Tibial artery (tissue), 4 donors: ENCODE results near the gene UMODL1.
A peak's percentile ranks its signal among the peaks of the same experiment; 100 is the strongest.

ENCODE experiments used
- DNase-seq, 2 donors: peaks; one replicate each; pipeline ENCODE4 v3.0.0-alpha.2; 2019
- H3K27ac ChIP-seq, 2 donors: fragments of 200-600 bp; sonication (generic) in 1 of 2; 1 replicate in 1 of 2; 2 replicates in 1 of 2; pipeline ENCODE4 v1.5.1; 2018 to 2019; ENCODE audit warnings: mild to moderate bottlenecking in 1 of 2
- H3K27me3 ChIP-seq, 2 donors: fragments of 200-600 bp; sonication (generic) in 1 of 2; one replicate each; pipeline versions ENCODE4 v1.5.1 to v1.6.0; 2016 to 2019
- H3K36me3 ChIP-seq, 3 donors: fragments of 200-600 bp; sonication (generic) in 2 of 3; one replicate each; pipeline ENCODE4 v1.5.1; 2016 to 2019; ENCODE audit warnings: mild to moderate bottlenecking in 2 of 3
- H3K4me1 ChIP-seq, 4 donors: fragments of 200-600 bp; sonication (generic) in 2 of 4; 1 replicate in 3 of 4; 2 replicates in 1 of 4; pipeline ENCODE4 v1.5.1; 2016 to 2019
- H3K4me3 ChIP-seq, 2 donors: fragments of 200-600 bp; sonication (generic) in 1 of 2; 1 replicate in 1 of 2; 2 replicates in 1 of 2; pipeline ENCODE4 v1.5.1; 2018 to 2019; ENCODE audit warnings: mild to moderate bottlenecking in 2 of 2
- H3K9me3 ChIP-seq, 3 donors: fragments of 200-600 bp; sonication (generic) in 1 of 3; one replicate each; pipeline ENCODE4 v1.5.1; 2016 to 2019
- intact Hi-C: fragments of 100-400 bp; cut with DNase I; formaldehyde crosslinking; loops from one replicate; pipeline ENCODE4 v1.15.0; 2023; ENCODE audit warnings: low total_unique reads
- TF ChIP-seq, protein P1 (sequence below), 2 experiments: fragments of 200-600 bp in 1 of 2; fragments of 450-650 bp in 1 of 2; IDR thresholded peaks; one replicate each; pipeline ENCODE4 v1.5.1; 2017 to 2019; ENCODE audit warnings: antibody characterized with exemption in 2 of 2, mild to moderate bottlenecking in 1 of 2, moderate library complexity in 1 of 2

The UMODL1 gene

DNA sequence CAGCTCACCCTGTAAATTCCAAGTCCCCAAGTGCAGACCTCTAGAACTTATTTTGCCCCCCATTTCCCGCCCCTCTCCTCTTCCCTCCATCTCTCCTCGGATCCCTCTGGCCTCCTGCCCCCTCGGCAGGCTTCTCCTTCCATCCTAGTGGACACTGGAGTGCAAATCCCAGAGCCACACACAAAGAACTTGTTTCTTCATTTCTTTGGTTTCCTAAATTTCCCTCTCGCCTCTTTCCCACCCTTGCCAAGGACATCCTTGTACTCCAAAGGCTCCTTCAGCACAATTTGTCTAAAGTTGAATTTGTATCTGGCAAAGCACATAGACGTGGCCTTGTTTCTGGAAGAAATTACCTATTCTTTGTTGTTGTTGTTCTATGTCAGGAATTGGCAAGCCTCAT is 17.5 kb downstream of the UMODL1 start:
- H3K4me1 ChIP-seq = peaks cover 0 to 15% (median 8%) of the 10 kb centered on the region in 4 donors
- no peak overlapping the region for H3K27ac ChIP-seq
- intact Hi-C loops = no loop called here
- H3K27me3 ChIP-seq = no peaks in the 10 kb centered on the region
- H3K9me3 ChIP-seq = no peaks in the 10 kb centered on the region
- TF ChIP-seq, protein P1, sequence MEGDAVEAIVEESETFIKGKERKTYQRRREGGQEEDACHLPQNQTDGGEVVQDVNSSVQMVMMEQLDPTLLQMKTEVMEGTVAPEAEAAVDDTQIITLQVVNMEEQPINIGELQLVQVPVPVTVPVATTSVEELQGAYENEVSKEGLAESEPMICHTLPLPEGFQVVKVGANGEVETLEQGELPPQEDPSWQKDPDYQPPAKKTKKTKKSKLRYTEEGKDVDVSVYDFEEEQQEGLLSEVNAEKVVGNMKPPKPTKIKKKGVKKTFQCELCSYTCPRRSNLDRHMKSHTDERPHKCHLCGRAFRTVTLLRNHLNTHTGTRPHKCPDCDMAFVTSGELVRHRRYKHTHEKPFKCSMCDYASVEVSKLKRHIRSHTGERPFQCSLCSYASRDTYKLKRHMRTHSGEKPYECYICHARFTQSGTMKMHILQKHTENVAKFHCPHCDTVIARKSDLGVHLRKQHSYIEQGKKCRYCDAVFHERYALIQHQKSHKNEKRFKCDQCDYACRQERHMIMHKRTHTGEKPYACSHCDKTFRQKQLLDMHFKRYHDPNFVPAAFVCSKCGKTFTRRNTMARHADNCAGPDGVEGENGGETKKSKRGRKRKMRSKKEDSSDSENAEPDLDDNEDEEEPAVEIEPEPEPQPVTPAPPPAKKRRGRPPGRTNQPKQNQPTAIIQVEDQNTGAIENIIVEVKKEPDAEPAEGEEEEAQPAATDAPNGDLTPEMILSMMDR (IDR thresholded peaks at IDR 0.05) = no peak
- no peak for DNase-seq
- H3K36me3 ChIP-seq = no peaks in the 10 kb centered on the region
- H3K4me3 ChIP-seq = no peak overlapping the region

DNA sequence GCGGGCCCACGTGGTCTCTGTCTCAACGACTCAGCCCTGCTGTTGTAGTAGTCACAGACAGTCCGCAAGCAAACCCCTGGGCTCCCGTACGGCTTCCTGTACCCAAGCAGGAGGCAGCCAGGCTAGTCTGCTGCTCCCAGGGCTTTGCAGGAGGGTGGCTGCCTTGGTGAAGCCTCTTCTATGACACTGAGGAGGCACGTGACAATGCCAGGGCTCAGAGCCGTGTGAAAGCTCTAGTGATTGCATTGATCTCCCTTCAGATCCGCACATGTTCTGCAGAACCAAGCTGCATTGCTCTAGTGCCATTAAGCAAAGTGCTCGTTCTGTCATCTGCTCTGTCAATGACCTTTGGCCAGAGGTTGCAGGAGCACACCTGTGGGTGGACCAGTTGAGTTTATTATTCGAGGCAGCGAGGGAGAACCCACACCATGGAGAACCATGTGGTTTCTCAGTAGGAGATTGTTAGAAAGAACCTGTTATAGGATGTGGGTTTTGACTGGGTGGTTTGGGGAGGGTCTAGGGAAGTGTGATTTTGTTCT is 18.0 kb downstream of the UMODL1 start:
- no peaks in the 10 kb centered on the region for H3K9me3 ChIP-seq
- no peaks in the 10 kb centered on the region for H3K27me3 ChIP-seq
- no peak overlapping the region for H3K4me3 ChIP-seq
- H3K36me3 ChIP-seq = no peaks in the 10 kb centered on the region
- no peak for DNase-seq
- peaks cover 0 to 17% (median 10%) of the 10 kb centered on the region in 4 donors for H3K4me1 ChIP-seq
- no peak overlapping the region for H3K27ac ChIP-seq
- intact Hi-C loops = no loop called here
- TF ChIP-seq, protein P1 (IDR thresholded peaks at IDR 0.05) = no peak

DNA sequence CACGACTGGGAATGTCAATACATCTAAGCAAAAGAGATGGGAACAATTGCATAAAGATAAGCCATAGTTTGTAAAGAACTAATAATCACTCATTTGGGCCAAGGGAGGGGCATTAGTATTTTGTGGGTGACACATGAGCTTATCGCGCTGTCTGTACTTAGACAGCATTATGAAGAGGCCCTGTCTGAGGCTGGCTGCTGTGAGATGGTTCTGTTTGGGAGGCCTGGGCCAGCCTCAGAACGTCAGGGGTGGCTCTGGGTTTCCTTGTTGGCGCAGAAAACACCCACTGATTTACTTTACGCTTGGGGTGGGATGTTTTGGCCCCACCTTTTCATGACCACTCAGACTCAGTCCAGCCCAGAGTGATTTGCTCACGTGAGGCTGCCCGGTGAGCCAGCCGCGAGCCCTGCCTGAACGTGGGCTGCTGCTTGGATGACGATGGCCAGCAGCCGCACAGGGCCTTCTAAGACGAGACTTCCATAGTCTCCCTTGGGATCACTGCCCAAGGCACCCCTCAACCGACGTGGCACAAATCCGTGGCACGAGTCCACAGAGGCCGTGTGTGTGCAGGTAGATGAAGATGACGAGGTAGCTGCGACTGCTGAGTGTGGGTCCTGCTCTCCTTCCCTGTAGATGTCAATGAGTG is 18.7 kb downstream of the UMODL1 start:
- no peak overlapping the region for H3K27ac ChIP-seq
- H3K9me3 ChIP-seq = no peaks in the 10 kb centered on the region
- intact Hi-C loops = no loop called here
- no peaks in the 10 kb centered on the region for H3K36me3 ChIP-seq
- H3K4me1 ChIP-seq = peaks cover 0 to 22% (median 10%) of the 10 kb centered on the region in 4 donors
- TF ChIP-seq, protein P1 (IDR thresholded peaks at IDR 0.05) = no peak
- H3K27me3 ChIP-seq = no peaks in the 10 kb centered on the region
- no peak for DNase-seq
- no peak overlapping the region for H3K4me3 ChIP-seq

DNA sequence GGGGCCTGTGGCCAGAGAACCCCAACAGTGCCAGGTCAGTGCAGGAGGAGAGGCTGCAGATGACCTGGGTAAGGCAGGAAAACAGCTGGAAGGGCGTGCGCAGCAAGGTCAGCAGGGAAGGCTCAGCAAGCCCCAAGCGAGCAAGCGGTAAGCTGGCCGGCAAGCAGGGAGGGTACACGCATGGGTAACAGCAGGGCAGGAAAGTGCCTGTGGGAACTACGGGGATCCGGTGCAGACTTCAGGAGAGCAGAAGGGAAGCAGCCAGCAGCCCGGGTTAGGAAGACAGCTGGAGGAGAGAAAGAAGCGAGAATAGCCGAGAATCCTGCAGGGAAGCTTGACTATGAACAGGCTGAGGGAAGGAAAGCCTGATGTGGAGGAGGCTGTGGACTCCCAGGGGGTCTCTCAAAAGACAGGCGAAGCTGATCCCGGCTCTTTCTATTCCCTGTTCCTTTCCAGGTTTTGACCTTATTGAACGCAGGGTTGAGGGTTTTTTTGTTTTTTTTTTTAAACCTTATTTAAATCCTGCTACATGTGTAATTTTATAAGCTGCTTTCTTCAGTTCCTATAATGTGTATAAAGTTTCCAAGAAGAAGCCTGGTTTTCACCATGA is 20.9 kb downstream of the UMODL1 start:
- DNase-seq = no peak
- intact Hi-C loops = no loop called here

DNA sequence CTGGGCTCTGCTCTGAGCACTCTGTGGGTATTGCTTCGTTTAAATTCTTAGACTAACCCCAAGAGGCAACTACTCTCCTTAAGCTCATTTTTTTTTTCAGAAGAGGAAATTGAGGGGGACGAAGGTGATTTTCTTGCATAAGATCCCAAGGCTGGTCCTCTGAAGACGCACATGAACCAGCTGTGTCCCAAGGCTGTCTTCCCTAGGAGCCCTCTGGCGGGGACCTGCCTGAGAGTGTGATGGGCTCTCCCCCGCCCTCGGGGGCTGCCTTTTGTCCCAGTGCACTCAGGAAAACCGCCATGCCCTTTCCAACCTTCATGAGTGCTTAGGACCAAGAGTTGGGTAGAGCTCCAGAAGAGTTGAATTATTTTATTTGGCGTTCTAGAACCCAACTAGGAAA is 21.7 kb downstream of the UMODL1 start:
- TF ChIP-seq, protein P1 (IDR thresholded peaks at IDR 0.05) = no peak

More for the DNA sequence above, 20.9 kb downstream of the UMODL1 start:
- Histone ChIP-seq H3K27ac (no peak overlapping the region), H3K4me3 (no peak overlapping the region), H3K27me3 (no peaks in the 10 kb centered on the region), H3K9me3 (no peaks in the 10 kb centered on the region), H3K36me3 (no peaks in the 10 kb centered on the region), H3K4me1 (peaks cover 0 to 39% (median 15%) of the 10 kb centered on the region in 4 donors)
- TF ChIP-seq, protein P1 (IDR thresholded peaks at IDR 0.05) = no peak

More for the DNA sequence above, 21.7 kb downstream of the UMODL1 start:
- Histone ChIP-seq H3K4me1 (peaks cover 0 to 47% (median 21%) of the 10 kb centered on the region in 4 donors), H3K36me3 (no peaks in the 10 kb centered on the region), H3K9me3 (no peaks in the 10 kb centered on the region), H3K4me3 (no peak overlapping the region), H3K27me3 (no peaks in the 10 kb centered on the region), H3K27ac (peak overlapping the region in 1 of 2 donors; percentile 74)
- DNase-seq = no peak
- intact Hi-C loops = no loop called here
